Cardiac muscle cell (in vitro differentiated cells and primary cell): ENCODE measurements around the gene TP73. TPM values are rescaled to one million over a fixed set of nuclear protein-coding genes. Genes with fewer than 3 reads are reported as not detected.

ENCODE experiments used
- DNase-seq, 2 donors: peaks; one replicate each; pipeline versions ENCODE4 v3.0.0 to v3.0.0-alpha.2; 2010 to 2017; ENCODE audit warnings: low read depth in 1 of 2, low spot score in 1 of 2
- H3K27ac ChIP-seq: fragments of 200-600 bp; sonication (generic); 2 replicates; pipeline ENCODE4 v1.5.1; 2016
- H3K27me3 ChIP-seq: fragments of 200-600 bp; sonication (generic); 2 replicates; pipeline ENCODE4 v1.6.0; 2016; ENCODE audit warnings: control low read depth
- H3K36me3 ChIP-seq: fragments of 200-600 bp; sonication (generic); 2 replicates; pipeline ENCODE4 v1.5.1; 2016; ENCODE audit warnings: control low read depth
- H3K4me1 ChIP-seq: fragments of 200-600 bp; sonication (generic); 2 replicates; pipeline ENCODE4 v1.8.1; 2017; ENCODE audit warnings: low read depth, mild to moderate bottlenecking, mixed run types
- H3K4me3 ChIP-seq: fragments of 200-600 bp; sonication (generic); 2 replicates; pipeline ENCODE4 v1.5.1; 2016; ENCODE audit warnings: mild to moderate bottlenecking
- H3K9me3 ChIP-seq: fragments of 200-600 bp; sonication (generic); 2 replicates; pipeline ENCODE4 v1.5.1; 2017; ENCODE audit warnings: low read depth, mild to moderate bottlenecking, control low read depth
- polyA plus RNA-seq: library from polyadenylated mRNA; unstranded; fragments of >200 nt; fragmentation: Nextera tagmentation; extraction: Ambion mirVana; gene quantifications from 2 replicates; pipeline ENCODE4 v1.2.1, GENCODE V29; 2016
- total RNA-seq: library from RNA; depleted of rRNA; stranded (reverse); fragments of >200 nt; gene quantifications from 2 replicates; pipeline ENCODE4 v1.2.3, GENCODE V29; 2016
- TF ChIP-seq, protein P1 (sequence below): IDR thresholded peaks from 2 replicates; pipeline ENCODE4 v1.5.1; 2012; ENCODE audit warnings: low read depth, mild to moderate bottlenecking, low read length

Gene TP73
- total and polyA plus RNA-seq, 2 experiments from 2014 or later, result 0.87 TPM; not detected in 1

DNA sequence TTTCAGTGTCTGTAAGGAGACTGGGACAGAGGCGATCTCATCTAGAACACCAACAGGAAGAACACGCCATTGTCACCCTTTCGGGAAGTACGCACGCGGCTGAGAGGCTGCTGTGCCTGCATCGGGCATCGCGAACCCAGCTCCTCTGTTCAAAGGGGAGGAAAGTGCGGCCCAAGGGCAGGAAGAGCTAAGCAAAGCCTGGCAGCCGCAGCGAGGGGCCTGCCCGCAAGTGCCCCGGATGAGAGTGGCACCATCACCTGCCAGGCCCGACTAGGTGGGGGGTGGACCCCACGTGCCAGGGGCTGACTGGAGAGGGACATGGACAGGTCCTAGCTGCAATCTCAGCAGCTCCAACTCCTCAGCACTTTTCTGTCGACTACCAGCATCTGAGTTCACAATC lies 20.0 kb upstream of the TP73 start:
- TF ChIP-seq, protein P1, sequence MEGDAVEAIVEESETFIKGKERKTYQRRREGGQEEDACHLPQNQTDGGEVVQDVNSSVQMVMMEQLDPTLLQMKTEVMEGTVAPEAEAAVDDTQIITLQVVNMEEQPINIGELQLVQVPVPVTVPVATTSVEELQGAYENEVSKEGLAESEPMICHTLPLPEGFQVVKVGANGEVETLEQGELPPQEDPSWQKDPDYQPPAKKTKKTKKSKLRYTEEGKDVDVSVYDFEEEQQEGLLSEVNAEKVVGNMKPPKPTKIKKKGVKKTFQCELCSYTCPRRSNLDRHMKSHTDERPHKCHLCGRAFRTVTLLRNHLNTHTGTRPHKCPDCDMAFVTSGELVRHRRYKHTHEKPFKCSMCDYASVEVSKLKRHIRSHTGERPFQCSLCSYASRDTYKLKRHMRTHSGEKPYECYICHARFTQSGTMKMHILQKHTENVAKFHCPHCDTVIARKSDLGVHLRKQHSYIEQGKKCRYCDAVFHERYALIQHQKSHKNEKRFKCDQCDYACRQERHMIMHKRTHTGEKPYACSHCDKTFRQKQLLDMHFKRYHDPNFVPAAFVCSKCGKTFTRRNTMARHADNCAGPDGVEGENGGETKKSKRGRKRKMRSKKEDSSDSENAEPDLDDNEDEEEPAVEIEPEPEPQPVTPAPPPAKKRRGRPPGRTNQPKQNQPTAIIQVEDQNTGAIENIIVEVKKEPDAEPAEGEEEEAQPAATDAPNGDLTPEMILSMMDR, result no peak
- Histone ChIP-seq H3K27me3 (no peaks in the 10 kb centered on the region), H3K4me1 (no peaks in the 10 kb centered on the region), H3K27ac (no peak overlapping the region), H3K36me3 (peaks cover 40% of the 10 kb centered on the region), H3K4me3 (no peak overlapping the region), H3K9me3 (no peaks in the 10 kb centered on the region)
- DNase-seq, result no peak

DNA sequence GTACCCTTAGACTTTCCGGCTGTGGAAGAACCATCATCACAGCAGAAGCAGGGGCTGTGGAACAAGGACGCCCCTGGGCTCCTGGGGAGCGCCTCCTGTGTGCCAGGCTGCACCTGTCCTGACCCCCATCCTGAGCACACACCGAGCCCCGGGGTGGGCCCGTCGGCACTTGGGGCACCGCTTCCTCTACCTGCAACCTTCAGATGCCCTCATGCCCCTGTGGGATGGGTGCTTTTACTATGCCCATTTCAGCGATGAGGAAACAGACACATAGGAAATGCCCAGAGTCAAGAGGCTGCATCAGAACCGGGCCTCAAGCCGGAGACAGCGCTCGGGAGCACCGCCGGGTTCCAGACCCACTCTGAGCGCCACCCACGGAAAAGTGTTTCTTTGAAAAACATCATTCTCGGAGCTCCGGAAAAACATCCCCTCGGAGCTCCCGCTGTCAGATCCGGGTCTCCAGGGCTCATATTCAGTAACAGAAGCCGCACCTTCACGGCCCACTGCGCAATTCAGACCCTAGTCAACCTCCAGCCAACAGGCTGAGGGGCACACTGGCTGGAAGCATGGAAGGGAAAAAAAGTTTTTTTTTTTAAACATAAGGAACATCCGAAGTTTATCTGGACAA lies 19.5 kb upstream of the TP73 start:
- DNase-seq, result no peak
- no peaks in the 10 kb centered on the region for H3K9me3 ChIP-seq
- H3K27me3 ChIP-seq, result no peaks in the 10 kb centered on the region
- no peak overlapping the region for H3K4me3 ChIP-seq
- H3K36me3 ChIP-seq, result peaks cover 35% of the 10 kb centered on the region
- TF ChIP-seq, protein P1, result no peak
- no peaks in the 10 kb centered on the region for H3K4me1 ChIP-seq
- no peak overlapping the region for H3K27ac ChIP-seq

DNA sequence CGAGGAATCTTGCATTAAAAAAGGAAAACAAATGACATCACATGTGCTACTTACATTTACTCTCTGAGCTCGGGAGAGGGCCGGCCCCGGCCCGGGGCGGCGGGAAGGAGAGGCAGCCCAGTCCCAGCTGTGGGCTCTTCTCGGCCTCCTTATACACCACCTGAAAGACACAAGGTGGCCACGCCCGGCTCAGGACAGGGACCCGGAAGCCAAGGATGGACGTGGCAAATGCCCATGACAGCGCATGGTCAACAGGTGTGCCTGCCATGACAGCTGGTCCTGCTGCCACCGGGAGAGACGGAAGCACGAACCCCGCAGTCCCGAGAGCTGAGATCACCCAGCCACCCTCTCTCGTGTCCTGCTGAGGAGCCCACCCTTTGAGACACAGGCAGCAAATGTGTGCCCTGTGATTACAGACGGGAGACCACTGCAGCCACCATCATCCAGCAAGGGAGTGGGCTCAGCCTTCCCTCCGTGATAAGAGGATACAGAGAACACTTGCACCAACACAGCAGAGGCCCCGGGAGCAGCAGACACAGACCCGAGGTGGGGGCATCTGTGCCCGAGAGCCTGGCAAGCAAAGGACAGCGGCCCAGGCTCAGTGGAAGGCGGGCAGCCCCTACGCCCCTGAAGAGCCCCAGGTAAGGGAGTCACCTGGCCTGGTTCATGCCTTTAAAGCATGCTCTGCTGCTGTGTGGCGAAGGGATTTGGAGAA lies 18.8 kb upstream of the TP73 start:
- Histone ChIP-seq H3K4me1 (no peaks in the 10 kb centered on the region), H3K27ac (no peak overlapping the region), H3K36me3 (peaks cover 35% of the 10 kb centered on the region), H3K9me3 (no peaks in the 10 kb centered on the region), H3K4me3 (no peak overlapping the region), H3K27me3 (no peaks in the 10 kb centered on the region)
- TF ChIP-seq, protein P1, result no peak
- DNase-seq, result no peak

GRCh38 chr1:3634059-3634800 lies 18.1 kb upstream of the TP73 start:
- Histone ChIP-seq H3K4me3 (no peak overlapping the region), H3K9me3 (no peaks in the 10 kb centered on the region), H3K36me3 (peaks cover 30% of the 10 kb centered on the region), H3K27ac (no peak overlapping the region), H3K27me3 (no peaks in the 10 kb centered on the region), H3K4me1 (no peaks in the 10 kb centered on the region)
- TF ChIP-seq, protein P1, result no peak
- DNase-seq, result no peak

DNA sequence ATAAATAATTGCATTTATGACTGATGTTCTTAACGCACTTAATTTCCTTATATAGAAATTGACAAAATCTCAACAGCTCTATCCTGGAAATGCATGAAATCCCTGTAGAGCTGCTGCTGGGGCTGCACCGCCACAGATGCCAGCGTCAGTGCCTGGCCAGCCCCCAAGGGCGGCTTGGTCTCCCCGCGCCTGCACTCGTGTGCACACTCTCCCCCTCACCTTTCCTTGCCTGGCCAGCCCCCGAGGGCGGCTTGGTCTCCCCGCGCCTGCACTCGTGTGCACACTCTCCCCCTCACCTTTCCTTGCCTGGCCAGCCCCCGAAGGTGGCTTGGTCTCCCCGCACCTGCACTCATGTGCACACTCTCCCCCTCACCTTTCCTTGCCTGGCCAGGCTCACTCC lies 16.2 kb upstream of the TP73 start:
- no peak for DNase-seq
- no peak overlapping the region for H3K4me3 ChIP-seq
- H3K27ac ChIP-seq, result no peak overlapping the region
- H3K9me3 ChIP-seq, result no peaks in the 10 kb centered on the region
- no peaks in the 10 kb centered on the region for H3K27me3 ChIP-seq
- peaks cover 28% of the 10 kb centered on the region for H3K36me3 ChIP-seq
- TF ChIP-seq, protein P1, result no peak
- H3K4me1 ChIP-seq, result no peaks in the 10 kb centered on the region
